Activated gamma-delta T cell treated with anti-CD3 and anti-CD28 coated beads, Interleukin-2, amount 50 U/mL, for 16 hours (primary cell): ENCODE results near the gene SLC29A2.
"Not testable (repeated sequence)": the region's sequence is repeated elsewhere in the genome, so short reads cannot be mapped to it uniquely, and the experiment has no call there.

Source experiments
- DNase-seq: peaks from one replicate; pipeline ENCODE4 v3.0.0-alpha.2; 2020; ENCODE audit warnings: low read depth

Gene SLC29A2

GRCh38 chr11:66386171-66387069, 14.9 kb upstream of the SLC29A2 start:
- peak; percentile 76 for DNase-seq

GRCh38 chr11:66384316-66384715, 12.8 kb upstream of the SLC29A2 start:
- not testable (repeated sequence) for DNase-seq

- DNase-seq = not testable (repeated sequence)
These were observed 8.7 kb upstream of the SLC29A2 start for GRCh38 chr11:66380264-66380663.

- not testable (repeated sequence) for DNase-seq
These were observed 2.2 kb upstream of the SLC29A2 start for GRCh38 chr11:66373690-66374287.

GRCh38 chr11:66373265-66373664, 1.7 kb upstream of the SLC29A2 start:
- no peak for DNase-seq

- no peak for DNase-seq
These were observed 2.3 kb downstream of the SLC29A2 start for GRCh38 chr11:66369073-66369894.

- DNase-seq = no peak
These were observed 3.1 kb downstream of the SLC29A2 start for GRCh38 chr11:66368484-66368883.

GRCh38 chr11:66367561-66368312, 3.8 kb downstream of the SLC29A2 start:
- no peak for DNase-seq

- DNase-seq = no peak
These were observed 4.6 kb downstream of the SLC29A2 start for GRCh38 chr11:66366844-66367477.

- DNase-seq = no peak
These were observed 5.6 kb downstream of the SLC29A2 start for GRCh38 chr11:66365711-66366619.

GRCh38 chr11:66365166-66365565, 6.4 kb downstream of the SLC29A2 start:
- DNase-seq = no peak

GRCh38 chr11:66363805-66364535, 7.6 kb downstream of the SLC29A2 start:
- peak; percentile 58 for DNase-seq

GRCh38 chr11:66363187-66363601, 8.4 kb downstream of the SLC29A2 start:
- no peak for DNase-seq

GRCh38 chr11:66362481-66363147, 8.9 kb downstream of the SLC29A2 start:
- DNase-seq = no peak

GRCh38 chr11:66361502-66361941, 10.0 kb downstream of the SLC29A2 start:
- no peak for DNase-seq

- no peak for DNase-seq
These were observed 11.0 kb downstream of the SLC29A2 start for GRCh38 chr11:66360406-66361073.

GRCh38 chr11:66359662-66360087, 11.9 kb downstream of the SLC29A2 start:
- DNase-seq = no peak

GRCh38 chr11:66350560-66351235, 20.9 kb downstream of the SLC29A2 start:
- not testable (repeated sequence) for DNase-seq
